ENCODE measurements around the gene SNRK. TPM values are rescaled to one million over a fixed set of nuclear protein-coding genes. Genes with fewer than 3 reads are reported as not detected.

The SNRK gene
- polyA plus RNA-seq, 3 donors, result 12.8 to 19.7 (median 16.1) TPM

DNA sequence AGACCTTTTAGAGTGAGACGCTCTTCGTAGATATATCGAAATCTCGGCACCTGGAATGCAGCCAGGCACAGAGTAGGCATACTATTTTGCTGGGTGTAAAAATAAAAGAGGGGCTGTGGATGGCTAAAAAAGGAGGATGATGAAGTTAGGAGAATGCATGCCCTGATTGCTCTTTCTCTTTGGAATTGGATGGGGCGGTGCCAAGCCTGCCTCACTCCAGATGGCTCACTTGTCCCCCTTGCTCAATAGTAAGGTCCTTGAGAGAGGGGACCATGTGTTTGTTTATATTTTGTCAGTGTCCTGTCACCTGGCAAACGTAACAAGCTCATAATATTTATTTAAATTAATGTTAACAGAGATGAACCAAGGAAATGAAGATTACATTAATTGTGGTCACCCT lies 33.0 kb downstream of the SNRK start:
- H4K20me1 ChIP-seq (ENCODE audit: insufficient read depth, low read length), result peaks cover 100% of the 10 kb centered on the region
- peaks cover 13 to 15% of the 10 kb centered on the region in 2 donors for H3K4me1 ChIP-seq (ENCODE audit: control insufficient read depth in 1 of 2, insufficient read depth in 2 of 2, low read length in 2 of 2)
- H3K27ac ChIP-seq (ENCODE audit: low read depth in 1 of 2, low read length in 2 of 2), result peak overlapping the region in 1 of 2 donors; percentile 53
- peaks cover 100% of the 10 kb centered on the region for H3K79me2 ChIP-seq (ENCODE audit: insufficient read depth, low read length)
- no peak overlapping the region for H3K4me2 ChIP-seq (replicated peaks; ENCODE audit: extremely low read depth, low read length, poor library complexity, severe bottlenecking)
- H3K36me3 ChIP-seq (replicated peaks in 1 of 2; ENCODE audit: control insufficient read depth in 1 of 2, insufficient read depth in 2 of 2, low read length in 2 of 2), result peaks cover 3 to 46% of the 10 kb centered on the region in 2 donors
- 100% methylated on average over 4 of the region's 6 CpGs for WGBS (ENCODE audit: insufficient coverage)
- no peak overlapping the region for H3K9ac ChIP-seq (ENCODE audit: insufficient read depth, low read length, poor library complexity, severe bottlenecking)
- peaks cover 0 to 4% (median 0%) of the 10 kb centered on the region in 7 donors for H3K9me3 Mint-ChIP-seq
- peaks cover 13 to 35% of the 10 kb centered on the region in 2 donors for H3K36me3 Mint-ChIP-seq
- peaks cover 38% of the 10 kb centered on the region for H3K4me1 Mint-ChIP-seq
- peaks cover 0 to 1% (median 1%) of the 10 kb centered on the region in 3 donors for H3K27me3 Mint-ChIP-seq (ENCODE audit: low read depth in 3 of 3)
- no peak for DNase-seq
- intact Hi-C loops (cut with micrococcal nuclease), result no loop called here
- TF ChIP-seq CTCF (IDR thresholded peaks at IDR 0.05), result no peak
- H3K4me3 Mint-ChIP-seq, result no peak overlapping the region
- no peak overlapping the region for H3K4me3 ChIP-seq (replicated peaks in 1 of 3; ENCODE audit: low read depth in 2 of 3, low read length in 3 of 3)
- H3K27ac Mint-ChIP-seq, result peak overlapping the region in 4 of 7 donors; percentile 15 to 79 (median 50)
- H3K27me3 ChIP-seq (ENCODE audit: control insufficient read depth in 2 of 2, insufficient read depth in 2 of 2, low read length in 2 of 2), result no peaks in the 10 kb centered on the region
- H3K9me3 ChIP-seq (replicated peaks in 1 of 2; ENCODE audit: control insufficient read depth in 1 of 2, insufficient read depth in 1 of 2, low read length in 2 of 2), result no peaks in the 10 kb centered on the region
- no peak overlapping the region for H2AFZ ChIP-seq (ENCODE audit: insufficient read depth, low read depth, low read length, poor library complexity, severe bottlenecking)

- Histone ChIP-seq H3K9me3 (replicated peaks in 1 of 2; ENCODE audit: control insufficient read depth in 1 of 2, insufficient read depth in 1 of 2, low read length in 2 of 2) (no peaks in the 10 kb centered on the region), H3K27me3 (ENCODE audit: control insufficient read depth in 2 of 2, insufficient read depth in 2 of 2, low read length in 2 of 2) (no peaks in the 10 kb centered on the region), H3K4me3 (replicated peaks in 1 of 3; ENCODE audit: low read depth in 2 of 3, low read length in 3 of 3) (no peak overlapping the region), H3K36me3 (replicated peaks in 1 of 2; ENCODE audit: control insufficient read depth in 1 of 2, insufficient read depth in 2 of 2, low read length in 2 of 2) (peaks cover 3 to 45% of the 10 kb centered on the region in 2 donors), H3K4me2 (replicated peaks; ENCODE audit: extremely low read depth, low read length, poor library complexity, severe bottlenecking) (no peak overlapping the region), H4K20me1 (ENCODE audit: insufficient read depth, low read length) (peaks cover 100% of the 10 kb centered on the region), H3K27ac (ENCODE audit: low read depth in 1 of 2, low read length in 2 of 2) (peak overlapping the region in 1 of 2 donors; percentile 53), H2AFZ (ENCODE audit: insufficient read depth, low read depth, low read length, poor library complexity, severe bottlenecking) (no peak overlapping the region), H3K79me2 (ENCODE audit: insufficient read depth, low read length) (peaks cover 100% of the 10 kb centered on the region), H3K4me1 (ENCODE audit: control insufficient read depth in 1 of 2, insufficient read depth in 2 of 2, low read length in 2 of 2) (peaks cover 13 to 19% of the 10 kb centered on the region in 2 donors), H3K9ac (ENCODE audit: insufficient read depth, low read length, poor library complexity, severe bottlenecking) (no peak overlapping the region)
- peaks cover 13 to 35% of the 10 kb centered on the region in 2 donors for H3K36me3 Mint-ChIP-seq
- no peak for DNase-seq
- peaks cover 40% of the 10 kb centered on the region for H3K4me1 Mint-ChIP-seq
- peaks cover 0 to 1% (median 1%) of the 10 kb centered on the region in 3 donors for H3K27me3 Mint-ChIP-seq (ENCODE audit: low read depth in 3 of 3)
- H3K27ac Mint-ChIP-seq, result peak overlapping the region in 4 of 7 donors; percentile 8 to 50 (median 29)
- no peak for TF ChIP-seq CTCF (IDR thresholded peaks at IDR 0.05)
- intact Hi-C loops (cut with micrococcal nuclease), result loop anchor here in 1 of 2 donors (10.0 kb wide), 1 partner anchor 55 kb away; no protein-coding TSS in a partner anchor
- WGBS (ENCODE audit: insufficient coverage), result no CpG with 5 or more reads among the region's 3 CpGs
- H3K4me3 Mint-ChIP-seq, result no peak overlapping the region
- peaks cover 0 to 4% (median 0%) of the 10 kb centered on the region in 7 donors for H3K9me3 Mint-ChIP-seq
Observed at GRCh38 chr3:43319794-43320193, 33.5 kb downstream of the SNRK start.

All from CD14-positive monocyte (primary cell).